Measurements from ENCODE around the gene TP53RK.

TP53RK gene

GRCh38 chr20:46638134-46638897, 50.9 kb downstream of the TP53RK start:
- no peak for TF ChIP-seq CTCF (IDR thresholded peaks at IDR 0.05)

- TF ChIP-seq CTCF (IDR thresholded peaks at IDR 0.05), result no peak
These were observed 51.7 kb downstream of the TP53RK start for GRCh38 chr20:46637427-46638133.

- TF ChIP-seq CTCF (IDR thresholded peaks at IDR 0.05), result no peak
These were observed 52.2 kb downstream of the TP53RK start for GRCh38 chr20:46637020-46637419.

- TF ChIP-seq CTCF (IDR thresholded peaks at IDR 0.05), result no peak
These were observed 52.7 kb downstream of the TP53RK start for GRCh38 chr20:46636514-46636913.

GRCh38 chr20:46635514-46636136, 53.6 kb downstream of the TP53RK start:
- TF ChIP-seq CTCF (IDR thresholded peaks at IDR 0.05), result no peak

GRCh38 chr20:46634528-46634927, 54.7 kb downstream of the TP53RK start:
- no peak for TF ChIP-seq CTCF (IDR thresholded peaks at IDR 0.05)
